MCF 10A (cell line): ENCODE data around the gene BASP1. TPM values are rescaled to one million over a fixed set of nuclear protein-coding genes. Genes with fewer than 3 reads are reported as not detected.
A peak's percentile ranks its signal among the peaks of the same experiment; 100 is the strongest.

ENCODE experiments used
- BruUV-seq: library from RNA; stranded (reverse); fragments of 400-500 nt; replicated peaks from 2 replicates; lab custom pipeline; 2021; lab: Mats Ljungman, UMichigan
- CTCF ChIA-PET: fragments of 300-600 bp; sonication (Branson Sonifier 250); formaldehyde crosslinking; extraction: SDS; loops from one replicate; lab custom pipeline; 2021; ENCODE audit warnings: antibody characterized with exemption, inconsistent platforms; lab: Yijun Ruan, JAX
- POLR2A ChIA-PET: fragments of 300-600, 350-650 bp; sonication (Branson Sonifier 250); formaldehyde crosslinking; extraction: SDS; loops from one replicate; lab custom pipeline; 2020; ENCODE audit warnings: antibody characterized with exemption, inconsistent platforms; lab: Yijun Ruan, JAX
- DNase-seq: peaks from one replicate; pipeline ENCODE4 v3.0.0-alpha.2; 2018; ENCODE audit not compliant: unreplicated experiment
- H3K27ac Mint-ChIP-seq: one replicate; pipeline ENCODE4 v1.8.0; 2022; ENCODE audit warnings: mild to moderate bottlenecking, low read depth, mixed read lengths; ENCODE audit not compliant: unreplicated experiment
- H3K27me3 Mint-ChIP-seq: one replicate; pipeline ENCODE4 v1.8.0; 2022; ENCODE audit warnings: mixed read lengths; ENCODE audit not compliant: insufficient read depth, unreplicated experiment
- H3K36me3 Mint-ChIP-seq: one replicate; pipeline ENCODE4 v1.8.0; 2022; ENCODE audit warnings: mild to moderate bottlenecking, moderate library complexity, mixed read lengths; ENCODE audit not compliant: insufficient read depth, unreplicated experiment
- H3K4me1 Mint-ChIP-seq: one replicate; pipeline ENCODE4 v1.8.0; 2022; ENCODE audit warnings: mixed read lengths; ENCODE audit not compliant: insufficient read depth, unreplicated experiment
- H3K4me3 Mint-ChIP-seq: one replicate; pipeline ENCODE4 v1.8.0; 2022; ENCODE audit warnings: mild to moderate bottlenecking, moderate library complexity, mixed read lengths; ENCODE audit not compliant: unreplicated experiment
- H3K9me3 Mint-ChIP-seq: one replicate; pipeline ENCODE4 v1.8.0; 2022; ENCODE audit warnings: mixed read lengths; ENCODE audit not compliant: unreplicated experiment
- CTCF ChIP-seq: fragments of 200-600 bp; IDR thresholded peaks from one replicate; pipeline ENCODE4 v1.8.0; 2022; ENCODE audit warnings: antibody characterized with exemption, mild to moderate bottlenecking; ENCODE audit not compliant: unreplicated experiment
- intact Hi-C: fragments of 100-400 bp; cut with micrococcal nuclease; formaldehyde crosslinking; loops from 2 replicates; pipeline ENCODE4 v1.14.1; 2022
- total RNA-seq: library from RNA; stranded (reverse); gene quantifications from 2 replicates; pipeline ENCODE4 v1.2.3, GENCODE V29; 2022

Gene BASP1
- total RNA-seq, 1 experiment from 2014 or later = 84.5 TPM

GRCh38 chr5:17223367-17224185 lies 6.1 kb downstream of the BASP1 start:
- Mint-ChIP-seq H3K4me3 (no peak overlapping the region), H3K9me3 (no peaks in the 10 kb centered on the region), H3K27me3 (no peaks in the 10 kb centered on the region), H3K4me1 (peaks cover 56% of the 10 kb centered on the region), H3K36me3 (peaks cover 19% of the 10 kb centered on the region), H3K27ac (peak overlapping the region; percentile 39)
- CTCF ChIA-PET = interaction anchor here (0.5 to 0.8 kb wide), 5 partner anchors 11 to 1135 kb away, joined by 3 to 4 read pairs (median 3); no protein-coding TSS in a partner anchor
- intact Hi-C loops = no loop called here
- no peak for DNase-seq
- no TSS peak for BruUV-seq
- POLR2A ChIA-PET = interaction anchor here (1.1 kb wide), 1 partner anchor 260 kb away, joined by 4 read pairs; no protein-coding TSS in a partner anchor
- no peak for TF ChIP-seq CTCF

GRCh38 chr5:17224858-17225511 lies 7.6 kb downstream of the BASP1 start:
- Mint-ChIP-seq H3K4me3 (no peak overlapping the region), H3K27me3 (no peaks in the 10 kb centered on the region), H3K36me3 (peaks cover 11% of the 10 kb centered on the region), H3K4me1 (peaks cover 57% of the 10 kb centered on the region), H3K9me3 (no peaks in the 10 kb centered on the region), H3K27ac (peak overlapping the region; percentile 19)
- ChIA-PET CTCF (interaction anchor here (0.7 to 1.0 kb wide), 3 partner anchors 28 to 894 kb away, joined by 3 read pairs; no protein-coding TSS in a partner anchor), POLR2A (interaction anchor here (0.5 to 0.6 kb wide), 2 partner anchors 56 to 109 kb away, joined by 3 read pairs; no protein-coding TSS in a partner anchor)
- BruUV-seq = no TSS peak
- TF ChIP-seq CTCF = no peak
- intact Hi-C loops = no loop called here
- DNase-seq = no peak

GRCh38 chr5:17225520-17225919 lies 8.1 kb downstream of the BASP1 start:
- BruUV-seq = no TSS peak
- no peaks in the 10 kb centered on the region for H3K9me3 Mint-ChIP-seq
- intact Hi-C loops = no loop called here
- TF ChIP-seq CTCF = no peak
- peaks cover 54% of the 10 kb centered on the region for H3K4me1 Mint-ChIP-seq
- H3K36me3 Mint-ChIP-seq = peaks cover 11% of the 10 kb centered on the region
- ChIA-PET POLR2A (interaction anchor here (0.5 to 0.6 kb wide), 2 partner anchors 55 to 110 kb away, joined by 3 read pairs; no protein-coding TSS in a partner anchor), CTCF (interaction anchor here (0.7 to 1.2 kb wide), 3 partner anchors 8 to 894 kb away, joined by 3 to 5 read pairs (median 3); partner anchors contain the start of gene BASP1)
- H3K27me3 Mint-ChIP-seq = no peaks in the 10 kb centered on the region
- no peak overlapping the region for H3K4me3 Mint-ChIP-seq
- peak overlapping the region; percentile 19 for H3K27ac Mint-ChIP-seq
- DNase-seq = no peak

- Mint-ChIP-seq H3K27me3 (no peaks in the 10 kb centered on the region), H3K4me1 (peaks cover 45% of the 10 kb centered on the region), H3K36me3 (peaks cover 21% of the 10 kb centered on the region), H3K27ac (peak overlapping the region; percentile 71), H3K4me3 (no peak overlapping the region), H3K9me3 (no peaks in the 10 kb centered on the region)
- no TSS peak for BruUV-seq
- ChIA-PET CTCF (interaction anchor here (1.0 to 1.1 kb wide), 2 partner anchors 28 kb away, joined by 3 to 4 read pairs; no protein-coding TSS in a partner anchor), POLR2A (no interaction called here)
- intact Hi-C loops = no loop called here
- DNase-seq = no peak
- no peak for TF ChIP-seq CTCF
Measured at GRCh38 chr5:17227868-17228267, 10.4 kb downstream of the BASP1 start.
